NCI-H226 (cell line): ENCODE results near the gene SERPINC1.
"Not testable (repeated sequence)": the region's sequence is repeated elsewhere in the genome, so short reads cannot be mapped to it uniquely, and the experiment has no call there.

Source experiments
- DNase-seq: peaks from one replicate; pipeline ENCODE4 v3.0.0-alpha.2; 2015

SERPINC1 gene

GRCh38 chr1:173917149-173917548 is at the start of gene SERPINC1:
Gene SERPINC1, minus strand, starts transcription at chr1:173917327. Its CDS starts 68 bp downstream, at chr1:173917259.
- DNase-seq: no peak

GRCh38 chr1:173965896-173966295 is 48.8 kb upstream of the SERPINC1 start:
- DNase-seq: not testable (repeated sequence)

- no peak for DNase-seq
Observed at GRCh38 chr1:173963477-173963876, 46.4 kb upstream of the SERPINC1 start.

DNA sequence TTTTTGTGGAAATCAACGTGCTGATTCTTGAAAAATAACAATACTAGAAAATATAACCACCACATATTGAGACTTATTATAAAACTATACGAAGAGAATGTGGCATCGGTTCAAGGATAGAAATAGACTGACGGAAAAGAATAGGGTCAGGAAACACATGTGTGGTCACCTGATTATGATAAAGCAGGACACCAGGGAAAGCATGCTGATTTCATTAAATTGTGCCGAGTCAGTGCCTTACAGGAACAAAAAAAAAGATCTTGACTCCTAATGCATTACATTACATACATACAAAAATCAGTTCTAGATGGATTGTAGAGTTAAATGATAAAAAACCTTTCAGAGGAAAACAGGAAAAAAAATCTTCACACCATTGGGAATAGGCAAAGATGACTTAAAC is 43.5 kb upstream of the SERPINC1 start:
- no peak for DNase-seq

- DNase-seq: no peak
Observed at GRCh38 chr1:173954179-173954578, 37.1 kb upstream of the SERPINC1 start.

DNA sequence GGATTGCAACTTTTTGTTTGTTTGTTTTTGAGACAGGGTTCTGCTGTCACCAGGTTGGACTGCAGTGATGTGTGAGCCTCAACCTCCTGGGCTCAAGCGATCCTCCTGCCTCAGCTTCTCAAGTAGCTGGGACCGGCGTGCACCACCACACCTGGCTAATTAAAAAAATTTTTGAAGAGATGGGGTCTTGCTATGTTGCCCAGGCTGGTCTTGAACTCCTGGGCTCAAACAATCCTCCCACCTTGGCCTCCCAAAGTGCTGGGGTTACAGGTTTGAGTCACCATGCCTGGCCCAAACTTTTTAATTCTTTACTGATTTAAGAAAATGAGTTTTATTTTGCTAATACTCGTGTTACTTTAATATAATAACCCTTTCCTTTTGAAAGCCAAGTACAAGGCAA is 31.5 kb upstream of the SERPINC1 start:
- no peak for DNase-seq

- DNase-seq: no peak
Observed at GRCh38 chr1:173946380-173946921, 29.3 kb upstream of the SERPINC1 start.

DNA sequence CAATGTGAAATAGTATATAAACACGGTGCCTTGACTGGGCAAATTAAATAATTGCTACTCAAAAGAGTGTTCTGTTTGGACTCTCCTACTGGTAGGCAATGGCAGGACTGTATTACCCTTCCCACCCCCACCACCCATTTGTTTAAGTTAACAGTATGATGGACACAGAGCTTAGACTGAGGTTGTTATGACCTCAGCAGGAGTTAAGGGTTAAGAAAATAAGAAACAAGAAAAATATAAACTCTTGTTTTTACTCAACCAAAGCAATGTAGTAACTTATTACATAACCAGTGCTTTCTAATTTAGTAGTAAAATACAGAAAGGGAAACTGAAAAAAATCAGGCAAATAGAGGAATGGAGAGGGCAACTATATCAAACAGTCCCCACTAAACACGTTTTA is 19.9 kb upstream of the SERPINC1 start:
- DNase-seq: no peak

GRCh38 chr1:173934440-173934839 is 17.3 kb upstream of the SERPINC1 start:
- DNase-seq: no peak

DNA sequence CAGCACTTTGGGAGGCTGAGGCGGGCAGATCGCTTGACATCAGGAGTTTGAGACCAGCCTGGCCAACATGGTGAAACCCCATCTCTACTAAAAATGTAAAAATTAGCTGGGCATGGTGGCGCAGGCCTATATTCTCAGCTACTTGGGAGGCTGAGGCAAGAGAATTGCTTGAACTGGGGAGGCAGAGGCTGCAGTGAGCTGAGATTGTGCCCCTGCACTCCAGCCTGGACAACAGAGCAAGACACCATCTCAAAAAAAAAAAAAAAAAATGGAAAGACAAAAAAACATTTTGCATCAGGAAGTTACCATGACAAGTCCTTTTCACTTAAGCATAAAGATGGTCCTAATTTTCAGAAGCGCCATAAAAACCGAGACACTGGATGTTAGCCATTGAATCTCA is 13.4 kb upstream of the SERPINC1 start:
- DNase-seq: not testable (repeated sequence)

DNA sequence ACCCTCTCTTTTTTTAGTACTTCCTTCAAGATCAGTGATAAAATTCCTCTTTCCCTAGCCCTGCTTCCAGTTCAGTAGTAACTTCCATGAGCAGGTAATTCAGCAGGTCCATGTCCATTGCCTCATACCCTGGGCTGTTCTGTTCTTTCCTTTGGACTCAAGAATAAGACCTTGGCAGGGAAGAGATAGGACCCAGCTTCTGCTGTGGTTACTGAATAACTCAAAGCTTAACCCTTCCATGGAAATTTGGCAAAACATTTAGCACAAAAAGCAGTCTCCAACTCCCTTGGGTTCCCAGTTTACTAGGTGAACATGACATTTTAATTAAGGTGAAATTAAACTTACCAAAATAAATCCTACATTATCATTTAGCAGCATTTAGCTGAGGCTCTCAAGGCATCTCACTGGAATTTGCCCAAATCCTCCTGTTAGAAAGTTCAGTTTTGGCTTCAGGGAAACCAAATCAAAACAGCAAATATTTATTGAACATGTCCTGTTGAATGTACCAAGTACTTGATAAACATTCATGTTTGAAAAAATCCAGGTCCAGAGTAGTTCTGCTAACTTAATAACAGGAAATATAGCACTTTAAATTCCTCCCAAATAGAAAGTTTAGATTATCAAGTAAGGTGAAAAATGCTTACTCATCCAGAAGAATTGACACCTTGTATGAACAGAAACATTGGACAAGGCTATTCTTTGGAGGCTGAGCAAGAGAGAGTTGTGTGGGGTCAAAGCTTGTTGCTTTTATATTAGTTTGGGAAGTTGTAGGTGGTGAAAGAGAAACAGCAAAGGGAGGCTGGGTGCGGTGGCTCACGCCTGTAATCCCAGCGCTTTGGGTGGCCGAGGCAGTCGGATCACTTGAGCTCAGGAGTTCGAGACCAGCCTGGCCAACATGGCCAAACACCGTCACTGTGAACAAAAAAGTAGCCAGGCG is 8.4 kb upstream of the SERPINC1 start:
- no peak for DNase-seq

- DNase-seq: no peak
Observed at GRCh38 chr1:173920861-173921260, 3.7 kb upstream of the SERPINC1 start.

GRCh38 chr1:173917635-173918493 is 737 bp upstream of the SERPINC1 start:
- no peak for DNase-seq

- DNase-seq: no peak
Observed at GRCh38 chr1:173916667-173917066, 460 bp downstream of the SERPINC1 start.

DNA sequence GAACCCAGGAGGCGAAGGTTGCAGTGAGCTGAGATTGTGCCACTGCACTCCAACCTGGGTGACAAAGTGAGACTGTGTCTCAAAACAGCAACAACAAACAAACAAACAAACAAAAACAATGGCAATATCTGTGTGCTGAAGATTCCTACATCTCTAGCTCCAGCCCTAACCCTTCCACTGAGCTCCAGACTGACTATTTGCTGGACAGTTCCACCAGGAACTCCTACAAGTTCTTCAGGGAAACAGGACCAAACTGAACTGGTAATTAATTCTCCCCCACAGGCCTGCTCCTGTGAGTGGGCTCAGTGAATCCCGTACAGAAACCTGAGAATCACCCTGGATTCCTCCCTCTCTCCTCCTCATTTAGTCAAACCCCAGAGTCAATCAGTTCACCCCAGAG is 1.5 kb downstream of the SERPINC1 start:
- DNase-seq: no peak

GRCh38 chr1:173914366-173914871 is 2.7 kb downstream of the SERPINC1 start:
- no peak for DNase-seq

- no peak for DNase-seq
Observed at GRCh38 chr1:173913111-173913510, 4.0 kb downstream of the SERPINC1 start.

DNA sequence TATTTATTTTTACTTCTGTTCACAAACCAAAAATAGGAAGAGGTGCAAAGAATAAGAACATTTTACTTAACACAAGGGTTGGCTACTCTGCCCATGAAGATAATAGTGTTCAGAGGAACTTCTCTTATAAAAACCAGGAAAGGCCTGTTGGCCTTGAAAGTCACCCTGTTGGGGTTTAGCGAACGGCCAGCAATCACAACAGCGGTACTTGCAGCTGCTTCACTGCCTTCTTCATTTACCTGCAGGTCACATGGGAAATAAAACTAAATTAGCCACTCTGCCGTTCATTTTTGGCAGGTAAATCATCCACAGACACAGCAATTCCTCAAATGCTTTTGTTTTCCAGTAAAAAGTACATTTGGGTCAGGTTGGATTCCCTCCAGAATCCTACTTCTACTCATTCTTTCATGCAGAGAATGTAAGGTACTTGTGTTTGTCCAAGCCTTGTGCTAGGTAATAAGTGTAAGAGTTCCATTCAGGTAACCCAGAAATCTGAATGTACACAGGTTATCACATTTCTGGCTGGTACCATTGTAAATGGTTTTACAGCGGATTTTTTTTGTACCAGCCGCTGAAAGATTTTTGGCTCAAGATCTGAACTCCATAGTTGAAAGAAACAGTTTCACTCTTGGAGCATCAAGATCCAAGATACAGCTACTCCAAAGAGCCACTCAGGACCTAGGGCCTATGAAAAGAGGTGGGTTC is 13.1 kb downstream of the SERPINC1 start:
- no peak for DNase-seq

DNA sequence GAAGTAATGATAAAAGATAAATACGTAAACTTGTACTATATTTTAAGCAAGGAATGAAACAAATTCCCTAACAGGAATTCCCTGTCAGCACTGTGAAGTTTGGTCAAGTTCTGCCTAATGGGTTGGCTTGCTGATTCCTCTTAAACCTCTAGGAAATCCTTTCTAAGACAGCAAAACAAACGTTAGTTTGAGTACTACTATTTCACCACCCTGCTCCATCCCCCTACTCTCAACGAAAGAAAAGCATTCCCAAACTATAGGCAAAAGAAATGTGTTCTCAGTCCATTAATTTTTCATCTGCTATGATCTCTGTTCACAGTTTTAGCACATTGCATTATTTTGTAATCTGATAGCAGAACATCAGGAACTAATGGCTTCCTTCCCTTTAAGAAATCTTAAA is 16.1 kb downstream of the SERPINC1 start:
- no peak for DNase-seq

GRCh38 chr1:173900427-173900826 is 16.7 kb downstream of the SERPINC1 start:
- DNase-seq: no peak

DNA sequence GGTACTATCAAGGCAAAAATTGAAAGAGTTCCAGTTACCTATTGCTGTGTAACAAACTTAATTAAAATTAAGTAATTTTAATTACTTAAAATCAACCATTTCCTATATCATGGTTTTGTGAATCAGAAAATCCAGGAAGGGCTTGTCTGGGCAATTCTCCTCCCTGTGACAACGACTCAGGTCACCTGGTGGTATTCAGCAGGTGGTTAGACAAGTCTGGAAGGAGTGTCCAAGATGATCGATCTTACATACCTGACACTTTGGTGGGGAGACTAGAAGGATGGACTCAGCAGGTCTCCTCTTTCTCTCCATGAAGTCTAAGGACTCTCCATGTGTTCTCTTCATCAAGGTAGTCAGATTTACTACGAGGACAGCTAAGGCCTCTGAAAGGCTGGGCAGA is 22.9 kb downstream of the SERPINC1 start:
- DNase-seq: no peak

DNA sequence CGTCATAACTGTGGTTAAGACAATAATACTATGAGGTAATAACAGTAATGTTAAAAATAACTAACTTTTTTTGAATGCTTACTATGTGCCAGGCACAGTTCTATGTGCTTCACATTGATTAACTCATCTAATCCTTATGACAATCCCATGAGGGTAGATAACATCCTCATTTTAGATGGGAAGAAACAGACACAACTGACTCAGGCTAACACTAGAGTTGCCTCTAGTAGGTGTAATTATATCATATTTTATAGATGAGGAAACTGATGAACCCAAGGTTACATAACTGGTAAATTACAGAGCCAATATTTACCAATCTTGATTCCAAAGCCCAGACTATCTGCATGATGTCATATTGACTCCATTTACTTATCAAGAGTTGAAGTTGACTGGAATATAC is 23.5 kb downstream of the SERPINC1 start:
- no peak for DNase-seq

GRCh38 chr1:173889885-173890284 is 27.2 kb downstream of the SERPINC1 start:
- no peak for DNase-seq
